Hepatocyte (in vitro differentiated cells): ENCODE data around the gene NDST3. TPM values are rescaled to one million over a fixed set of nuclear protein-coding genes. Genes with fewer than 3 reads are reported as not detected.

Source experiments
- DNase-seq: peaks from one replicate; pipeline ENCODE4 v3.0.0-alpha.2; 2016; ENCODE audit warnings: low spot score
- H2AFZ ChIP-seq: fragments of 200-600 bp; sonication (generic); 2 replicates; pipeline ENCODE4 v1.6.0; 2016; ENCODE audit warnings: antibody characterized with exemption, mild to moderate bottlenecking
- H3K27ac ChIP-seq: fragments of 200-600 bp; sonication (generic); 2 replicates; pipeline ENCODE4 v1.5.1; 2016; ENCODE audit warnings: mild to moderate bottlenecking
- H3K27me3 ChIP-seq: fragments of 200-600 bp; sonication (generic); 2 replicates; pipeline ENCODE4 v1.6.1; 2016
- H3K36me3 ChIP-seq: fragments of 200-600 bp; sonication (generic); replicated peaks from 2 replicates; pipeline ENCODE4 v1.5.1; 2016; ENCODE audit warnings: low read depth; ENCODE audit not compliant: insufficient read depth
- H3K4me1 ChIP-seq: fragments of 200-600 bp; sonication (generic); 2 replicates; pipeline ENCODE4 v1.5.1; 2016; ENCODE audit warnings: mild to moderate bottlenecking, moderate library complexity; ENCODE audit not compliant: insufficient read depth
- H3K4me2 ChIP-seq: fragments of 200-600 bp; sonication (generic); 2 replicates; pipeline ENCODE4 v1.6.0; 2016
- H3K4me3 ChIP-seq: fragments of 200-600 bp; sonication (generic); 2 replicates; pipeline ENCODE4 v1.5.1; 2016; ENCODE audit warnings: mild to moderate bottlenecking
- H3K79me2 ChIP-seq: fragments of 200-600 bp; sonication (generic); 2 replicates; pipeline ENCODE4 v1.6.0; 2017; ENCODE audit warnings: mild to moderate bottlenecking
- H3K9me2 ChIP-seq: fragments of 200-600 bp; sonication (generic); replicated peaks from 2 replicates; pipeline ENCODE4 v1.6.0; 2017; ENCODE audit warnings: mild to moderate bottlenecking; ENCODE audit not compliant: insufficient read depth
- H3K9me3 ChIP-seq: fragments of 200-600 bp; sonication (generic); 2 replicates; pipeline ENCODE4 v1.5.1; 2016; ENCODE audit warnings: low read depth, mild to moderate bottlenecking
- H4K20me1 ChIP-seq: fragments of 200-600 bp; sonication (generic); 2 replicates; pipeline ENCODE4 v1.6.0; 2016; ENCODE audit warnings: mild to moderate bottlenecking; ENCODE audit not compliant: insufficient read depth, poor library complexity, severe bottlenecking
- EZH2 ChIP-seq: fragments of 200-600 bp; sonication (generic); IDR thresholded peaks from 2 replicates; pipeline ENCODE4 v1.6.1; 2016; ENCODE audit warnings: antibody characterized with exemption, mild to moderate bottlenecking, borderline replicate concordance
- EZH2phosphoT487 ChIP-seq: fragments of 200-600 bp; sonication (generic); IDR thresholded peaks from one replicate; pipeline ENCODE4 v1.6.1; 2018; ENCODE audit warnings: antibody characterized with exemption, mild to moderate bottlenecking, low read depth, moderate library complexity; ENCODE audit not compliant: unreplicated experiment, severe bottlenecking
- WGBS: methylation state at CpG from one replicate; pipeline ENCODE4 v1.1.6; 2016; ENCODE audit warnings: low lambda C conversion rate; ENCODE audit errors: missing lambda C conversion rate; 5-methylcytosine and 5-hydroxymethylcytosine counted together
- polyA plus RNA-seq: library from polyadenylated mRNA; unstranded; fragments of >200 nt; fragmentation: Nextera tagmentation; extraction: Ambion mirVana; gene quantifications from 2 replicates; pipeline ENCODE4 v1.2.1, GENCODE V29; 2016
- total RNA-seq: library from RNA; depleted of rRNA; stranded (reverse); fragments of >200 nt; gene quantifications from 2 replicates; pipeline ENCODE4 v1.2.3, GENCODE V29; 2014
- TF ChIP-seq, protein P1 (sequence below): fragments of 200-600 bp; sonication (generic); IDR thresholded peaks from 2 replicates; pipeline ENCODE4 v1.5.1; 2016; ENCODE audit warnings: antibody characterized with exemption, mild to moderate bottlenecking; ENCODE audit not compliant: poor library complexity

Gene NDST3
- total and polyA plus RNA-seq, 2 experiments from 2014 or later = 1.3 to 1.6 TPM

DNA sequence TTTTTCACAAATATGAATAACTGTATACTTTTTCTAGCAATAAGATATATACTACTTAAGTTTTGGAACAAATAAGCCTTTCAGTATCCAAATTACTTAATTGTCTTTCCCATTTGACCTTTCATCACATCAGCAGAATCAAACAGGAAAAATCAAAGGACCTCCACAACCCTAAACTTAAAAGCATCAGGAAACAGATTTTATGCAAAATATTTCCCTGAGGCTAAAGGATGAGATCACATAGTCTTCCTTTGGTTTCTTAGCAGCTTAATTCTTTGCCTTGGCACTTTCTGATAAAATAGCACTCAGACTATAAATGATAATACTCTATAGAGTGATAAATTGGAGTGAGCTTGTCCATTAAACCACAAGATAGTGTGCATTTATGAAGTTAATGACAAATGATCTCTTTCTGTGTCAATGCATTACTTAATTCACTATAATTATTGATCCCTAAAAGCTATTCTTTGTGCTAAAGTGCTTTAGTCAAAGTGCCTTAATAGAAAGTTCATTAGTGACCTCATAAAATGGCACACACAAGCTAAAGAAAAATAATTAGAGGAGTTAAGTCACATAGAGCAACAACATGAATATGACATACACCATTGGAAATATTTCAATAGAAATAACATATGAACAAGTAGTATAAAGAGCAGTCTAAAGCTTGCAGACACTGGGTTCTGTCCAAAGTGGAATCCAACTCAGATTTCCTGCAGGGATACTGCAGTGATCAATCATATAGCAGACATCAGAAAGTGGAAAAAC, 15.7 kb upstream of the NDST3 start:
- Histone ChIP-seq H3K9me2 (no peaks in the 10 kb centered on the region), H3K4me2 (no peak overlapping the region), H3K9me3 (no peaks in the 10 kb centered on the region), H3K4me3 (no peak overlapping the region), H3K27me3 (no peaks in the 10 kb centered on the region), H4K20me1 (no peaks in the 10 kb centered on the region), H3K79me2 (no peaks in the 10 kb centered on the region), H3K27ac (no peak overlapping the region), H3K36me3 (no peaks in the 10 kb centered on the region), H2AFZ (no peak overlapping the region), H3K4me1 (no peaks in the 10 kb centered on the region)
- DNase-seq = no peak
- TF ChIP-seq EZH2phosphoT487 (no peak), EZH2 (no peak)
- TF ChIP-seq, protein P1, sequence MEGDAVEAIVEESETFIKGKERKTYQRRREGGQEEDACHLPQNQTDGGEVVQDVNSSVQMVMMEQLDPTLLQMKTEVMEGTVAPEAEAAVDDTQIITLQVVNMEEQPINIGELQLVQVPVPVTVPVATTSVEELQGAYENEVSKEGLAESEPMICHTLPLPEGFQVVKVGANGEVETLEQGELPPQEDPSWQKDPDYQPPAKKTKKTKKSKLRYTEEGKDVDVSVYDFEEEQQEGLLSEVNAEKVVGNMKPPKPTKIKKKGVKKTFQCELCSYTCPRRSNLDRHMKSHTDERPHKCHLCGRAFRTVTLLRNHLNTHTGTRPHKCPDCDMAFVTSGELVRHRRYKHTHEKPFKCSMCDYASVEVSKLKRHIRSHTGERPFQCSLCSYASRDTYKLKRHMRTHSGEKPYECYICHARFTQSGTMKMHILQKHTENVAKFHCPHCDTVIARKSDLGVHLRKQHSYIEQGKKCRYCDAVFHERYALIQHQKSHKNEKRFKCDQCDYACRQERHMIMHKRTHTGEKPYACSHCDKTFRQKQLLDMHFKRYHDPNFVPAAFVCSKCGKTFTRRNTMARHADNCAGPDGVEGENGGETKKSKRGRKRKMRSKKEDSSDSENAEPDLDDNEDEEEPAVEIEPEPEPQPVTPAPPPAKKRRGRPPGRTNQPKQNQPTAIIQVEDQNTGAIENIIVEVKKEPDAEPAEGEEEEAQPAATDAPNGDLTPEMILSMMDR = no peak

DNA sequence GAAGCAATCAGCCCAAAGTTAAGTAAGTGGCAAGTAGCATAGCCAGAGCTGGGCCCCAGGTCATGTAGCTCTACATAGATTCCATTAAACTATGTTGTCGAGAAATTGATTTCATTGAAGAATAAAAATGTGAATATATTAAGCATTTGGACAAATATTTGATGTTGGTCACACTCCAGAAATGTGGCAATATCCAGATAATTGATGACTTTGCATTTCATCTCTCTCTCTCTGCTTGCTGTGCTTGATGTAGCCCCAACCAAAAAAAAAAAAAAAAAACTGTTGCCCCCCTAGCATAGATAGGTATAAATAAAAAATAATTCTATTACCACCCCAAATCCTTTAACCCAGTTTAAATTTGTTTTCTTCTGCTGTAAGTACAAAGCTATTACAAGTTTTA, 7.5 kb upstream of the NDST3 start:
- Histone ChIP-seq H2AFZ (no peak overlapping the region), H3K4me2 (no peak overlapping the region), H3K79me2 (no peaks in the 10 kb centered on the region), H4K20me1 (no peaks in the 10 kb centered on the region), H3K4me1 (no peaks in the 10 kb centered on the region), H3K4me3 (no peak overlapping the region), H3K9me2 (no peaks in the 10 kb centered on the region), H3K27ac (no peak overlapping the region), H3K36me3 (no peaks in the 10 kb centered on the region), H3K27me3 (peaks cover under 1% of the 10 kb centered on the region), H3K9me3 (no peaks in the 10 kb centered on the region)
- TF ChIP-seq EZH2phosphoT487 = no peak
- TF ChIP-seq, protein P1 = no peak
- no peak for TF ChIP-seq EZH2
- no peak for DNase-seq
- 74% methylated on average over 1 of the region's 1 CpG for WGBS

DNA sequence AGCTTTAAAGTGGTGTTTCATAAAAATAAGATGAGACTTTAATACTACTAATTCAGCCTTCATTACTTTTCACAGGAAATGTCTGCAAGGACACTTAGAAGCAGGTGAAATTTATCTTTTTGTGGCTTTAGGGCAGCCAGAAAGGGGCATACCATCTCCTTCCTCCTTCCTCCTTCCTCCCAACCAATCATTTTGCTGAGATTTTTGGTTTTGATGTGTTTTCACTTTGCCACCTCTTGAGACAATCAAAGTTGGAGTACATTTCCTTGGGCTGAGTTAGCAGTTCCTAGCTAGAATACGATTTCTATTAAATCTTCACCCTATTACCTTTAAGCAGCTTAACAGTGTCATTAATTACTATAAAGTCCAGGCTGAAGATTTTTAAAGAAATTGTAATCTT, 5.1 kb upstream of the NDST3 start:
- no peak for TF ChIP-seq EZH2
- TF ChIP-seq EZH2phosphoT487 = no peak
- TF ChIP-seq, protein P1 = no peak
- Histone ChIP-seq H3K4me2 (no peak overlapping the region), H3K27ac (no peak overlapping the region), H3K27me3 (peaks cover 11% of the 10 kb centered on the region), H3K4me1 (peaks cover 3% of the 10 kb centered on the region), H3K4me3 (no peak overlapping the region), H3K9me2 (no peaks in the 10 kb centered on the region), H3K36me3 (no peaks in the 10 kb centered on the region), H2AFZ (no peak overlapping the region), H4K20me1 (no peaks in the 10 kb centered on the region), H3K79me2 (no peaks in the 10 kb centered on the region), H3K9me3 (no peaks in the 10 kb centered on the region)
- WGBS = 85% methylated on average over 1 of the region's 1 CpG
- DNase-seq = no peak
